ENCODE measurements around the gene MSS51. TPM values are rescaled to one million over a fixed set of nuclear protein-coding genes. Genes with fewer than 3 reads are reported as not detected.
"Not testable (repeated sequence)": the region's sequence is repeated elsewhere in the genome, so short reads cannot be mapped to it uniquely, and the experiment has no call there.

Gene MSS51
- total RNA-seq, 1 experiment from 2014 or later: 0.61 TPM

DNA sequence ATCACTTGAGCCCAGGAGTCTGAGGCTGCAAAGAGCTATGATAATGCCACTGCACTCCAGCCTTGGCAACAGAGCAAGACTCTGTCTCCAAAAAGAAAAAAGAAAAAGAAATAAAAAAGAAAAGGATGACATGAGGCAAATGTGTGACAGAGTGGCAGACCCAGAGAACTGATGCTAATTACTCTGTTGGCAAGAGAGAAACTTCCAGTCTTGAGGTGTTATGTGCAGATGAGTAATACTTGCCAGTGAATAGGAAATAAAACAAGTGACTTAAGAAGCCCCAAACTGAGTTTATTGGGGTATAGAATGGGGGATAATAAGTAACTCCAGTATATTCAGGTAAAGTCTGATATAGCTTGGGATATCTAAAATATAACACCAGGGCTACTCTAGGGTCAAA lies 10.1 kb downstream of the MSS51 start:
- DNase-seq (ENCODE audit: low spot score): no peak
- in situ Hi-C loops (cut with HindIII; ENCODE audit: low sequenced_read_pairs): no loop called here

- DNase-seq (ENCODE audit: low spot score): no peak
- in situ Hi-C loops (cut with HindIII; ENCODE audit: low sequenced_read_pairs): no loop called here
Observed at GRCh38 chr10:73416571-73416970, 16.8 kb downstream of the MSS51 start.

DNA sequence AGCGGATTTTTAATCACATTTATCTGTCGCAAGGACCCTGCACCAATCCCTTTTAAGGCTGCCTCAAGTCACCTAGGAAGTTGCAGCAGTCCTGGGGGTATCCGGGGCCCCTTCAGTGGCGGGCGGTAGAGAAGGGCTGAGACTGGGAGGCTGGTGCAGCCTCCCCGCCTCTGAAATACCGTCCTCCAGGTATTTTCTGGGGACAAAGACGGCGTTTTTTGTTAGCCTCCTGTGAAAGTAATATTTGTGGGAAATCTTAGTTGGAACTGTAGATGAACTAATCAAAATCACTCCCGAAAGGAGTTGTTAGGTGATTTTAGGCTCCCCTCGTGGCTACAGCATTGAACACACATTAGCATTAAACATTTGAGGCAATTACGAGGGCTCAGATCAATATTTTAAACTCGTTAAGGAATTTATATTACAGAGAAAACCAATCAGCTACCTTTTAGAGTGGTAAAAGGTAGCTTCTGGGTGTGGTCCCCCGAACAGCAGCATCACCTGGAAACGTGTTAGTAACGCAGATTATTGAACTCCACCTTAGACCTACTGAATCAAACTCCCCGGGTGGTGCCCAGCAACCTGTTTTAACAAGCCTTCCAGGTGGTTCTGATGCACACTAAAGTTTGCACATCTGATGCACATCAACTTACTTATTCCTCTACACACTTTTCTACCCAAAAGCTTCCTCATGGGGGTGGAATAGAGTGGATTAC lies 19.0 kb downstream of the MSS51 start:
- in situ Hi-C loops (cut with HindIII; ENCODE audit: low sequenced_read_pairs): no loop called here
- peak; percentile 7 for DNase-seq (ENCODE audit: low spot score)

DNA sequence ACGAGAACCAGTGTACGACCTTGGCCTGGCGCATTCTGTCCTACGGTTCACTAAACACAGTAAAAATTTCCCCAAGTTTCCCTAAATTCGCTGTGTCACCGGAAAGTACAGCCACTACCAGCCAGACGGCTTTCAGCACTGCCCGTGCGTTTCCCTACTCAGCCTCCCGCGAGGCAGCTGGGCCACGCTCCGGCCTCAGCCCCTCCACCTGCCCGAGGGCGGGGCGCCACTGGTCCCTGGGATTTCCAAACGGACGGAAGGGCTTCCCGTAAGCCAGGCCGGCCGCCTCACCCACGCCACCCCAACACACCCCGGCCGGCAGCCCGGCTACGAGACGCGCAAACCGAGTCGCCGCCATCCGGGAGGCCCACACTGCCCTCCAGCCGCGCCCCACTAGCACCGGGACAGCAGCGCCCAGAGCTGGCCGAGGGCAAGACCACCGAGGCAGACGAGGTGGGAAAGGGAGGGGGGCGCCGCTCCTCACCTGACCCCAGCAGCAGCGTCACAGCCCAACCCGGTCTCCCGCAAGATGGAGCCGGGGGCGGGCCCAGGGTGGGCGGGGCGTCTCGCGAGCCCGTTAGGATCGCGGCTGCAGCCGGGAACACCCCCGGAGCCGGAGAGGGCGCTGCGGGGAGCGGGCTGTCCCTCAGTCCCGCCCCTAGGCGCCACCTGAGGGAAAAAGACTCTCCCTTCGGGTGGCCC lies 19.7 kb downstream of the MSS51 start, which contains the start of gene ANXA7:
ANXA7 (minus strand) TSS at position 531 of the 702 bp plus-strand sequence. CDS start 13,202 bp downstream, outside the sequence.
- in situ Hi-C loops (cut with HindIII; ENCODE audit: low sequenced_read_pairs): no loop called here
- DNase-seq (ENCODE audit: low spot score): peak; percentile 92

- in situ Hi-C loops (cut with HindIII; ENCODE audit: low sequenced_read_pairs): no loop called here
- DNase-seq (ENCODE audit: low spot score): peak; percentile 76
Observed at GRCh38 chr10:73413108-73413527, 20.2 kb downstream of the MSS51 start.

- in situ Hi-C loops (cut with HindIII; ENCODE audit: low sequenced_read_pairs): no loop called here
- DNase-seq (ENCODE audit: low spot score): no peak
Observed at GRCh38 chr10:73410897-73411296, 22.5 kb downstream of the MSS51 start.

DNA sequence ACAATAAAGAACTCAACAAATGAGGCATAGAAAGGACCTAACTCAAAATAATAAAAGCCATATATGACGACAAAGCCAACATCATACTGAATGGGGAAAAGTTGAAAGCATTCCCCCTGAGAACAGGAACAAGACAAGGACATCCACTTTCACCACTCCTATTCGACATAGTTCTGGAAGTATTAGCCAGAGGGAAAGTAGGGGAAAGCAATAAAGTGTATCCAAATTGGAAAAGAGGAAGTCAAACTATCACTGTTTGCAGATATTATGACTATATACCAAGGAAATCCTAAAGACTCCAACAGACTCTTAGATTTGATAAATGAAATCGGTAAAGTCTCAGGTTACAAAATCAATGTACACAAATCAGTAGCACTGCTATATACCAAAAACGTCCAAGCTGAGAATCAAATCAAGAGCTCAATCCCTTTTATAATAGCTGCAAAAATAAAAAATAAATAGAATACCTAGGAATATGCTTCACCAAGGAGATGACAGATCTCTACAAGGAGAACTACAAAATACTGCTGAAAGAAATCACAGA lies 24.3 kb downstream of the MSS51 start:
- DNase-seq (ENCODE audit: low spot score): no peak
- in situ Hi-C loops (cut with HindIII; ENCODE audit: low sequenced_read_pairs): no loop called here

DNA sequence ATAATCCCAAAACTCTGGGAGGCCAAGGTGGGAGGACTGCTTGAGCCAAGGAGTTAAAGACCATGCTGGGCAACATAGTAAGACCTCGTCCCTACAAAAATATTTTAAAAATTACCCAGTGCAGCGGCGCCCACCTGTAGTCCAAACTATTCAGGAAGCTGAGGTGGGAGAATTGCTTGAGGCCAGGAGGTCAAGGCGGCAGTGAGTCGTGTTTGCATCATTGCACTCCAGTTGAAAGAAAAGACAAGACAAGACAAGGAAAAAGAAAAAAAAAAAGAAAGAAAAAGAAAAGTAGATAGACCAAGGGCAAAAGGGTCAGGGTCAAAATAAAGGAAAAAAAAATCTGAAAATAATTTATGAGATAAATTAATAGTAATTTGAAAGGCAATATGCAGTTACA lies 25.3 kb downstream of the MSS51 start:
- DNase-seq (ENCODE audit: low spot score): no peak
- in situ Hi-C loops (cut with HindIII; ENCODE audit: low sequenced_read_pairs): no loop called here

DNA sequence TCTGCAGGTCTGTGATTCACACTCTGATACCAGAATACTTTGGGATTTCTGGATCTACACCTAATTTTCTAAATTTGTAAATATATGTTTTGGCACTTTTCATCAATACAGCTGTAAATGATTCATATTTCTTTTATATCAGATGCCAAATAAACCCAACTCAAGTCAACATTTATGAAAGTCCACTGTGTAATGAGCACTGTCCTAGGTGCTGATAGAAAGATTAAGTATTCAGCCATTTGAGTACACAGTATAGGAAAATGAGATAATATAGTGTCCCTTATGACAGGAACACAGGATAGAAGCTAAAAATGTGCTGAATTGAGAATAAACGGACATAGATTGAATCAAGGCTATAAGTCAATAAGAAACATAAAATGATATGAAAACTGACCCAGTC lies 25.9 kb downstream of the MSS51 start:
- in situ Hi-C loops (cut with HindIII; ENCODE audit: low sequenced_read_pairs): no loop called here
- no peak for DNase-seq (ENCODE audit: low spot score)

DNA sequence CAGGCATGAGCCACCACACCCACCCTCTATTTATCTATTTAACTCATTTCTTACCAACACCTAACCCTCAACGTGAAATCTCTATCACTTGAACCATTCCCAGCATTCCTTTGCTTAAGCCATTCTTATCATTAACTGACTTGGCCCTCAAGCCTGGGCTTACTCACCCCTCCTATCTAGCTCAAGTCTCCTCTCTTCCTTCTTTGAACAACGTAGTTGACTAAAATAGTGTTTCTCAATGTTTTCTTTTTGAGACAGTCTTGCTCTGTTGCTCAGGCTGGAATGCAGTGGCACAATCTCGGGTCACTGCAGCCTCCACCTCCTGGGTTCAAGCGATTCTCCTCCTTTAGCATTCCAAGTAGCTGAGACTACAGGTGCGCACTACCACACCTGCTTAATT lies 26.5 kb downstream of the MSS51 start:
- DNase-seq (ENCODE audit: low spot score): no peak
- in situ Hi-C loops (cut with HindIII; ENCODE audit: low sequenced_read_pairs): no loop called here

- no peak for DNase-seq (ENCODE audit: low spot score)
- in situ Hi-C loops (cut with HindIII; ENCODE audit: low sequenced_read_pairs): no loop called here
Observed at GRCh38 chr10:73405556-73405955, 27.8 kb downstream of the MSS51 start.

DNA sequence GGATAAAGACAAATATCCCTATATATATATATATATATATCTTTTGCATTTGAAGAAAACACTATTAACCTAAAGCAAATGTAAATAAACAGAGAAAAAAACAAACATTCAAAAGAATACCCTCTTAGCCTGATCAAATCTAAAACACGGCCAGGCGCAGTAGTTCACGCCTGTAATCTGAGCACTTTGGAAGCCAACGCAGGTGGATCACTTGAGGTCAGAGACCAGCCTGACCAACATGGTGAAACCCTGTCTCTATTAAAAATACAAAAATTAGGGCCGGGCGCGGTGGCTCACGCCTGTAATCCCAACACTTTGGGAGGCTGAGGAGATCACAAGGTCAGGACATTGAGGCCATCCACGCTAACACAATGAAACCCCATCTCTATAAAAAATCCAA lies 28.7 kb downstream of the MSS51 start:
- in situ Hi-C loops (cut with HindIII; ENCODE audit: low sequenced_read_pairs): no loop called here
- no peak for DNase-seq (ENCODE audit: low spot score)

DNA sequence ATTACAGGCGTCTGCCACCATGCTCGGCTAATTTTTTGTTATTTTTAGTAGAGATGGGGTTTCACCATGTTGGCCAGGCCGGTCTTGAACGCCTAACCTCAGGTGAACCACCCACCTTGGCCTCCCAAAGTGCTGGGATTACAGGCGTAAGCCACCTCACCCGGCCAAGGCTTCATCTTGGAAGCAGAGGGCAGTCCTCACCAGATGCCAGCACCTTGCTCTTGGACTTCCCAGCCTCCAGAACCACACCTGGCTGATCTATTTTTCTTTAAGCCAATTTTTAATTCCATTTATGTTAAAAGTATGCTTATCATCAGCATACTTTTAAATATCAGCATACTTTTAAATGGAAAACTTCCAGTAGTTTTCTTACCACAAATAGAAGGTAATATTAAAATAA lies 31.7 kb downstream of the MSS51 start:
- DNase-seq (ENCODE audit: low spot score): no peak
- in situ Hi-C loops (cut with HindIII; ENCODE audit: low sequenced_read_pairs): no loop called here

GRCh38 chr10:73399063-73399462 lies 34.3 kb downstream of the MSS51 start:
- in situ Hi-C loops (cut with HindIII; ENCODE audit: low sequenced_read_pairs): no loop called here
- DNase-seq (ENCODE audit: low spot score): no peak

DNA sequence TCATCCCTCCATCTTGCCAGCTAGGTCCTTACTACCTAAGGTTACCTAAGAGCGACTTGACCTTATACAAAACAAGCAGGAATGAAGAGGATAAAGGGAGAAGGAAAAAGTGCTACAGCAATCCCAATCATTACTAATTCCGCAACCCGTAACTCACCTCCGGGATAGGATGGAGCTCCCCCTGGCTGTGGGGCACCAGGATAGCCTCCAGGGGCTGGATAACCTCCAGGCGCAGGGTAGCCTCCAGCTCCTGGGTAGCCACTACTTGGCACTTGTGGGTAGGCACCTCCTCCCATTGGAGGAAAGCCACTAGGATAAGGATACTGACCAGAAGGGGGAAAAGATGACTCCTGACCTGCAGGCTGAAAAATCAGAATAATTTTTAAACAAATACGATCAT lies 35.3 kb downstream of the MSS51 start:
- no peak for DNase-seq (ENCODE audit: low spot score)
- in situ Hi-C loops (cut with HindIII; ENCODE audit: low sequenced_read_pairs): no loop called here

- in situ Hi-C loops (cut with HindIII; ENCODE audit: low sequenced_read_pairs); DNase-seq (ENCODE audit: low spot score): not testable (repeated sequence)
Observed at GRCh38 chr10:73394325-73394724, 39.0 kb downstream of the MSS51 start.

DNA sequence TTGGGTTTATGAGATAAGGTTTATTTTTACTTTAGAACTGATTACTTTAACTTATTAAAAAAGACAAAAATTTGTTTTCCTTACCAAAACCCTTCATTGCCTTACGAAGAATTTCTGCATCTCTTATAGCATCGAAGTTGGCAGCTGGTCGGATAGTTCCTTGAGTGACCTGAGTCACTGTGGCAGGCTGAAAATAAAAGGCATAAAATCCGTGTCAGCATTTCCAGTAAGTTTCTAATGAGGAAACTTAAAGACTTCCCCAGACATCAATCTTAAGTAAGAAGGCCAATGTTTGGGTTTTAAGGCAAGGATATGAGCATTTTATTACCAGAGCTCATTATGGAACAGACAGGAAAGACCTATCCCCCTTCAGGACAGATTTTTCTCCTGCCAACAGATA lies 45.1 kb downstream of the MSS51 start:
- in situ Hi-C loops (cut with HindIII; ENCODE audit: low sequenced_read_pairs): no loop called here
- DNase-seq (ENCODE audit: low spot score): no peak

DNA sequence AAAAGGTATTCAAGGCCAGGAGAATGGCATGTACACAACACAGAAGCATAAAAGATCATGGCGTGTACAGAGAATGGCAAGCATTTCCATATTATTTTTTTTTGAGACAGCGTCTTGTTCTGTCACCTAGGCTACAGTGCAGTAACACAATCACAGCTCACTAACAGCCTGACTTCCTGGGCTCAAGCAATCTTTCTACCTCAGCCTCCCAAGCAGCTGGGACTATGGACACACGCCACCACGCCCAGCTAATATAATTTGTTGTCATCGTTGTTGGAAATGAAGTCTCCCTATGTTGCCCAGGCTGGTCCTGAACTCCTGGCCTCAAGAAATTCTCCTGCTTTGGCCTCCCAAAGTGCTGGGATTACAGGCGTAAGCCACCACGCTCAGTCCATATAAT lies 46.8 kb downstream of the MSS51 start:
- DNase-seq (ENCODE audit: low spot score): no peak
- in situ Hi-C loops (cut with HindIII; ENCODE audit: low sequenced_read_pairs): no loop called here

DNA sequence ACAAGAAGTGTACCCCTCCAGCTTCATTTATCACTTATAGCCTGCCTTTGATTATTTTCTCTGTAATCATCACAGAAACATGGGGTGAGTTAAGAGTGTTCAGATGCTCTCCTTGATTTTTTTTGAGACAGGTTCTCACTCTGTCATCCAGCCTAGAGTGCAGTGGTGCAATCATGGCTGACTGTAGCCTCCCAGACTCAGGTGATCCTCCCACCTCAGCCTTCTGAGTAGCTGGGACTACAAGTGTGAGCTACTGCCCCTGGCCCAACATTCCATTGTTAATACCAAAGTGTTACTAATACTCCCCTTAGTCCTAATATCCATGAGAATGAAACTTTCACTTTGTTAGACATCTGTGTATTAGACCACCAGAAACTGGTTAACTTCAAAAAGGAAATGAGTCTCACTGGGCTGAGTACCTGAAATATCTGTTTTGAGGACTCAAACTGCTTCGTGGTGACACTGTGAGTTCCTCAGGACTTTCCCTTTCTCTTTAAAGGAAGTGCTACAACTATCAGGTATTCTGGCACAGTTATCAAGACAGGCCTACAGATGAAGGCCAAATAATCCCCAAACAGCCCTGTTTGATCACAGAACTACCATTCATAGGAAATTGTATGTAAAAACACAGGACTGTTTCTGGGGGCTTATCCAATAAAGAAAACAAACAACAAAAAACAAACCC lies 54.2 kb downstream of the MSS51 start:
- in situ Hi-C loops (cut with HindIII; ENCODE audit: low sequenced_read_pairs): no loop called here
- DNase-seq (ENCODE audit: low spot score): no peak

GRCh38 chr10:73376679-73377078 lies 56.7 kb downstream of the MSS51 start:
- in situ Hi-C loops (cut with HindIII; ENCODE audit: low sequenced_read_pairs): no loop called here
- no peak for DNase-seq (ENCODE audit: low spot score)

All from G401 (cell line).